H9 (cell line): Measurements from ENCODE around the gene BTN2A1. TPM values are rescaled to one million over a fixed set of nuclear protein-coding genes. Genes with fewer than 3 reads are reported as not detected.
A peak's percentile ranks its signal among the peaks of the same experiment; 100 is the strongest.

ENCODE experiments used
- DNase-seq: peaks from one replicate; pipeline ENCODE4 v3.0.0-alpha.2; 2017
- H2AFZ ChIP-seq: one replicate; pipeline ENCODE4 v1.6.1; 2013; ENCODE audit warnings: mild to moderate bottlenecking, low read length, control low read depth, moderate library complexity
- H2AK5ac ChIP-seq: 2 replicates; pipeline ENCODE4 v1.6.1; 2013; ENCODE audit warnings: low read length, control low read depth, mixed read lengths; ENCODE audit not compliant: insufficient read length
- H2BK120ac ChIP-seq: one replicate; pipeline ENCODE4 v1.6.1; 2013; ENCODE audit warnings: low read depth, mild to moderate bottlenecking, low read length, control low read depth, inconsistent platforms; ENCODE audit not compliant: poor library complexity, severe bottlenecking
- H2BK12ac ChIP-seq: 2 replicates; pipeline ENCODE4 v1.6.1; 2013; ENCODE audit warnings: low read length, control low read depth, mixed read lengths, low read depth; ENCODE audit not compliant: insufficient read length
- H2BK15ac ChIP-seq: 2 replicates; pipeline ENCODE4 v1.6.1; 2013; ENCODE audit warnings: low read depth, low read length, control low read depth
- H2BK20ac ChIP-seq: one replicate; pipeline ENCODE4 v1.6.1; 2013; ENCODE audit warnings: low read depth, mild to moderate bottlenecking, low read length, control low read depth, inconsistent platforms; ENCODE audit not compliant: poor library complexity, severe bottlenecking
- H2BK5ac ChIP-seq: 2 replicates; pipeline ENCODE4 v1.6.1; 2013; ENCODE audit warnings: low read length, control low read depth, mixed read lengths; ENCODE audit not compliant: insufficient read length
- H3K14ac ChIP-seq: 2 replicates; pipeline ENCODE4 v1.6.1; 2013; ENCODE audit warnings: low read length, control low read depth; ENCODE audit not compliant: insufficient read depth
- H3K18ac ChIP-seq: 2 replicates; pipeline ENCODE4 v1.6.1; 2013; ENCODE audit warnings: low read depth, mild to moderate bottlenecking, mixed read lengths, low read length, control low read depth; ENCODE audit not compliant: insufficient read length
- H3K23ac ChIP-seq: 2 replicates; pipeline ENCODE4 v1.6.1; 2013; ENCODE audit warnings: low read length, control low read depth, mixed read lengths, low read depth; ENCODE audit not compliant: insufficient read length
- H3K23me2 ChIP-seq: 2 replicates; pipeline ENCODE4 v1.6.1; 2013; ENCODE audit warnings: low read depth, mild to moderate bottlenecking, mixed read lengths, low read length, control low read depth; ENCODE audit not compliant: insufficient read length, poor library complexity, severe bottlenecking
- H3K27ac ChIP-seq: 2 replicates; pipeline ENCODE4 v1.5.1; 2013; ENCODE audit warnings: low read length, control low read depth, mixed read lengths, low read depth; ENCODE audit not compliant: insufficient read length
- H3K27me3 ChIP-seq: 2 replicates; pipeline ENCODE4 v1.6.1; 2013; ENCODE audit warnings: low read length, control low read depth, inconsistent platforms; ENCODE audit not compliant: insufficient read depth
- H3K4ac ChIP-seq: 2 replicates; pipeline ENCODE4 v1.6.1; 2013; ENCODE audit warnings: low read depth, mild to moderate bottlenecking, control low read depth, inconsistent platforms, low read length, moderate library complexity
- H3K4me1 ChIP-seq: 2 replicates; pipeline ENCODE4 v1.6.1; 2013; ENCODE audit warnings: low read length, control low read depth, inconsistent platforms; ENCODE audit not compliant: insufficient read depth
- H3K4me2 ChIP-seq: 2 replicates; pipeline ENCODE4 v1.6.1; 2013; ENCODE audit warnings: low read length, control low read depth, mixed read lengths; ENCODE audit not compliant: insufficient read length, insufficient read depth
- H3K56ac ChIP-seq: 2 replicates; pipeline ENCODE4 v1.6.1; 2013; ENCODE audit warnings: low read depth, mild to moderate bottlenecking, mixed read lengths, low read length, control low read depth; ENCODE audit not compliant: insufficient read length
- H3K79me1 ChIP-seq: 2 replicates; pipeline ENCODE4 v1.6.1; 2013; ENCODE audit warnings: low read depth, mild to moderate bottlenecking, moderate library complexity, low read length, control low read depth, inconsistent platforms; ENCODE audit not compliant: insufficient read depth, poor library complexity, severe bottlenecking
- H3K79me2 ChIP-seq: 2 replicates; pipeline ENCODE4 v1.6.1; 2013; ENCODE audit warnings: low read length, control low read depth, inconsistent platforms; ENCODE audit not compliant: insufficient read depth
- H3K9ac ChIP-seq: 2 replicates; pipeline ENCODE4 v1.6.1; 2013; ENCODE audit warnings: low read length, control low read depth, mixed read lengths; ENCODE audit not compliant: insufficient read length; ENCODE audit errors: extremely low read depth
- H3K9me3 ChIP-seq: one replicate; pipeline ENCODE4 v1.6.1; 2013; ENCODE audit warnings: low read depth, low read length, inconsistent platforms; ENCODE audit not compliant: control insufficient read depth
- H3T11ph ChIP-seq: one replicate; pipeline ENCODE4 v1.6.1; 2013; ENCODE audit warnings: mild to moderate bottlenecking, low read length, control low read depth, inconsistent platforms
- H4K20me1 ChIP-seq: one replicate; pipeline ENCODE4 v1.6.1; 2013; ENCODE audit not compliant: control insufficient read depth, insufficient read length, insufficient read depth
- H4K5ac ChIP-seq: 2 replicates; pipeline ENCODE4 v1.6.1; 2013; ENCODE audit warnings: low read depth, mild to moderate bottlenecking, mixed read lengths, low read length, control low read depth; ENCODE audit not compliant: insufficient read length
- H4K8ac ChIP-seq: replicated peaks from 2 replicates; pipeline ENCODE4 v1.6.1; 2013; ENCODE audit warnings: low read length, control low read depth, mixed read lengths, low read depth; ENCODE audit not compliant: insufficient read length
- H4K91ac ChIP-seq: 2 replicates; pipeline ENCODE4 v1.6.1; 2013; ENCODE audit warnings: low read depth, mild to moderate bottlenecking, moderate library complexity, mixed read lengths, low read length, control low read depth; ENCODE audit not compliant: insufficient read length
- H3K27ac Mint-ChIP-seq, 3 experiments: 2 replicates in 2 of 3; 3 replicates in 1 of 3; pipeline ENCODE4 v1.8.0; 2020 to 2021; ENCODE audit warnings: mixed read lengths in 3 of 3, mild to moderate bottlenecking in 1 of 3, moderate library complexity in 1 of 3
- H3K27me3 Mint-ChIP-seq: 2 replicates; pipeline ENCODE4 v1.8.0; 2021; ENCODE audit warnings: low read depth, mild to moderate bottlenecking, moderate library complexity, mixed read lengths
- H3K36me3 Mint-ChIP-seq, 3 experiments: 2 replicates in 2 of 3; 3 replicates in 1 of 3; pipeline ENCODE4 v1.8.0; 2020 to 2021; ENCODE audit warnings: low read depth in 3 of 3, mixed read lengths in 3 of 3; ENCODE audit not compliant: insufficient read depth in 1 of 3
- H3K4me1 Mint-ChIP-seq, 2 experiments: 2 replicates each; pipeline ENCODE4 v1.8.0; 2020; ENCODE audit warnings: mixed read lengths in 2 of 2
- H3K4me3 Mint-ChIP-seq, 2 experiments: 2 replicates in 1 of 2; 3 replicates in 1 of 2; pipeline ENCODE4 v1.8.0; 2020 to 2021; ENCODE audit warnings: mild to moderate bottlenecking in 2 of 2, mixed read lengths in 2 of 2, moderate library complexity in 1 of 2
- H3K9me3 Mint-ChIP-seq, 2 experiments: 2 replicates in 1 of 2; 3 replicates in 1 of 2; pipeline ENCODE4 v1.8.0; 2020; ENCODE audit warnings: mild to moderate bottlenecking in 2 of 2, mixed read lengths in 2 of 2, moderate library complexity in 1 of 2
- WGBS: extraction: QIAGEN DNeasy Blood & Tissue Kit; methylation state at CpG from one replicate; pipeline ENCODE4 v1.1.7; 2013; ENCODE audit warnings: missing lambda C conversion rate, low lambda C conversion rate, mixed read lengths; ENCODE audit not compliant: insufficient read length; ENCODE audit errors: extremely low coverage; 5-methylcytosine and 5-hydroxymethylcytosine counted together
- total RNA-seq: library from RNA; stranded (reverse); gene quantifications from 2 replicates; pipeline ENCODE4 v1.2.1, GENCODE V29; 2021
- TF ChIP-seq, protein P1 (sequence below): fragments of 200-600 bp; sonication (generic); conservative IDR thresholded peaks from 3 replicates; pipeline ENCODE4 v1.8.0; 2021; ENCODE audit warnings: antibody characterized with exemption, mild to moderate bottlenecking

BTN2A1 gene
- total RNA-seq, 1 experiment from 2014 or later, result 18.4 TPM

DNA sequence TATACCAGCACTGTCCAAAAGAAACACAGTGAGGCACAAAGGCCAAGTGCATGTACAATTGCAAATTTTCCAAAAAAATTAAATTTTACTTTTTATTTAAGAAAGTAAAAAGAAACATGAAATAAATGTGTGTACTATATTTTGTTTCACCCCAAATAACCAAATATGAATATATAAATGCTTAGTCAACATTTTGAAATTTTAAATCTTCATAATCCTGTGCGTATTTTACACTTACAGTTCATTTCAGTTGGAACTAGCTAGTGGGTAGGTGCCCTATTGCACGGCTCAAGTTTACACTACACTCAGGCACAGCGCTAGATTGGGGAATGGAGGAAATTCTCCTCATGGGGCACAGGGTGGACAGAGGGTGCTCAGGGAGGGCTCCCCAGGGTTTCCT is 35.4 kb upstream of the BTN2A1 start:
- no peaks in the 10 kb centered on the region for H3K27me3 ChIP-seq
- H4K5ac ChIP-seq, result no peak overlapping the region
- H3K27me3 Mint-ChIP-seq, result peaks cover 7% of the 10 kb centered on the region
- no peak overlapping the region for H2AFZ ChIP-seq
- peak overlapping the region; percentile 68 for H3K4me2 ChIP-seq
- TF ChIP-seq, protein P1, sequence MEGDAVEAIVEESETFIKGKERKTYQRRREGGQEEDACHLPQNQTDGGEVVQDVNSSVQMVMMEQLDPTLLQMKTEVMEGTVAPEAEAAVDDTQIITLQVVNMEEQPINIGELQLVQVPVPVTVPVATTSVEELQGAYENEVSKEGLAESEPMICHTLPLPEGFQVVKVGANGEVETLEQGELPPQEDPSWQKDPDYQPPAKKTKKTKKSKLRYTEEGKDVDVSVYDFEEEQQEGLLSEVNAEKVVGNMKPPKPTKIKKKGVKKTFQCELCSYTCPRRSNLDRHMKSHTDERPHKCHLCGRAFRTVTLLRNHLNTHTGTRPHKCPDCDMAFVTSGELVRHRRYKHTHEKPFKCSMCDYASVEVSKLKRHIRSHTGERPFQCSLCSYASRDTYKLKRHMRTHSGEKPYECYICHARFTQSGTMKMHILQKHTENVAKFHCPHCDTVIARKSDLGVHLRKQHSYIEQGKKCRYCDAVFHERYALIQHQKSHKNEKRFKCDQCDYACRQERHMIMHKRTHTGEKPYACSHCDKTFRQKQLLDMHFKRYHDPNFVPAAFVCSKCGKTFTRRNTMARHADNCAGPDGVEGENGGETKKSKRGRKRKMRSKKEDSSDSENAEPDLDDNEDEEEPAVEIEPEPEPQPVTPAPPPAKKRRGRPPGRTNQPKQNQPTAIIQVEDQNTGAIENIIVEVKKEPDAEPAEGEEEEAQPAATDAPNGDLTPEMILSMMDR, result no peak
- no peaks in the 10 kb centered on the region for H4K20me1 ChIP-seq
- no CpG with 5 or more reads among the region's 3 CpGs for WGBS
- peak overlapping the region; percentile 42 to 64; a peak in 3 of 5 replicates for H3K4me3 Mint-ChIP-seq
- H3K14ac ChIP-seq, result no peak overlapping the region
- no peak overlapping the region for H3T11ph ChIP-seq
- no peak overlapping the region for H3K18ac ChIP-seq
- H2AK5ac ChIP-seq, result no peak overlapping the region
- no peak overlapping the region for H4K91ac ChIP-seq
- peaks cover 3 to 7% of the 10 kb centered on the region in 2 experiments for H3K4me1 Mint-ChIP-seq
- H2BK20ac ChIP-seq, result no peak overlapping the region
- no peak overlapping the region for H3K27ac Mint-ChIP-seq
- no peak overlapping the region for H2BK12ac ChIP-seq
- no peaks in the 10 kb centered on the region for H3K4me1 ChIP-seq
- H2BK120ac ChIP-seq, result no peak overlapping the region
- H3K27ac ChIP-seq, result no peak overlapping the region
- H2BK5ac ChIP-seq, result no peak overlapping the region
- H3K23ac ChIP-seq, result no peak overlapping the region
- H3K56ac ChIP-seq, result no peak overlapping the region
- no peaks in the 10 kb centered on the region for H3K79me1 ChIP-seq
- peaks cover 7% of the 10 kb centered on the region for H3K23me2 ChIP-seq
- H3K9me3 Mint-ChIP-seq, result peaks cover 7 to 14% of the 10 kb centered on the region in 2 experiments
- no peak for DNase-seq
- no peak overlapping the region for H3K9ac ChIP-seq
- no peak overlapping the region for H4K8ac ChIP-seq
- H3K36me3 Mint-ChIP-seq, result peaks cover 0 to 36% (median 19%) of the 10 kb centered on the region in 3 experiments; a peak in 6 of 7 replicates
- no peaks in the 10 kb centered on the region for H3K79me2 ChIP-seq
- H3K4ac ChIP-seq, result no peak overlapping the region
- no peaks in the 10 kb centered on the region for H3K9me3 ChIP-seq
- no peak overlapping the region for H2BK15ac ChIP-seq
